ENCODE measurements around the gene SMURF1.

The SMURF1 gene

DNA sequence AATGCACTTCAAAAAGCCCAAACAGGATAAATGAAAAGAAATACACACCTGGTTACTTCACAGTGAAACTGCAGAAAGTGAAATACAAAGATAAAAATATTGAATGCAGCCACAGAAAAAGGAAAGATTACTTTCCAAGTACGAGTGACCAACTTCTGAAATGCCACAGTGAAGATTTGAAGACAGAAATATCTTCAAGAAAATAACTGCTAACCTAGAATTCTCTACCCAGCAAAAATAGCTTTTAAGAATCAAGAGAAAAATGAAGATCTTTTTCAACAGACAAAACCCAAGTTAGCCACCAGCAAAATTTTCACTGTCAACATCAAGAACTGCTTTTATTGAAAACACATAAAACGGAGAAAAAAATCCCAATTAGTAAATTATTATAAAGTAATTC, 46.2 kb downstream of the SMURF1 start:
- no peak for DNase-seq (ENCODE audit: low spot score)

- no peak for DNase-seq (ENCODE audit: low spot score)
Observed at GRCh38 chr7:99096124-99096887, 47.6 kb downstream of the SMURF1 start.

- no peak for DNase-seq (ENCODE audit: low spot score)
Observed at GRCh38 chr7:99095698-99096097, 48.2 kb downstream of the SMURF1 start.

DNA sequence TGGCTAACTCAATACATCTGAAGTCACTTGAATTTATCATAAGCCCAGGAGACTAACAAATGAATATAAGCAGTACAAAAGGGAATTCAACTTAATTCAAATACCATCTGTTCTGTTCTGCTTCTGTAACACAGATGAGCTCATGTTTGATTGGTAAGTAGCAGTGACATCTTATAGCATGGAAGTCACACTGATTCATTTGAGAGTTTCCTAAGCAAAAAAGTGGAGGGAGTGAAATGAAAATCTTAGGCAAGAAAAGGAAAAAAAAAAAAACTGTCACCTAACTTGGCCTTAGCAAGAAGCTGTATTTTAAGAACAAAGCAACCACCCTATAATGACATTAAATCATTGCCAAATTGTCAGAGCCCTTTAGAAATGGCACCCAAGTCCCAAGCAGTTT, 49.5 kb downstream of the SMURF1 start:
- DNase-seq (ENCODE audit: low spot score): no peak

DNA sequence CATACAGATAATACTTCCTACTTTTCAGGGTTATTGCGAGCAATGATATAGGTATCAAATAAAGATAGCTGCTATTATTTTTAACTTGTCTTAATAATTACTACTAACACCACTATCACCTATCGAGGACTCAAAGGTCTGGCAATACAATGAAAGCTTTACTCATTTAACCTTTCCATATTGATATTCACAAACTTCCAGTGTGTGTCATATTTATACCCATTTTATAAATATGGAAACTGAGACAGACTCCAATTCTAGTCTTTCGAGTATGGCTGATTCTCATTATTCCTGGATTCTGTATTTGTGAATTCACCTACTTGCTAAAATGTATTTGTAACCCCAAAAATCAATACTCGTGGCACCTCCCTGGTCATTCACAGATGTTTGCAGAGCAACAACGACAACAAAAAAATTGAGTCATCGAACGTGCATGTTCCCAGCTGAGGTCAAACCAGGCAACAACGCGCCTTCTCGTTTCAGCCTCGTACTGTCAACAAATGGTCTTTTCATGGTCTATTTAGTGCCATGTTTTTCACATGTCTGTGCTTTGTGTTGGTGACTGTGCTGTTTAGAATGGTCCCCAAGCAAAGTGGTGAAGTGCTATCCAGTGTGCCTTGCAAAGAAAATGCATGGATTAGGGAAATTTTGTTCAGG, 51.7 kb downstream of the SMURF1 start:
- DNase-seq (ENCODE audit: low spot score): no peak

DNA sequence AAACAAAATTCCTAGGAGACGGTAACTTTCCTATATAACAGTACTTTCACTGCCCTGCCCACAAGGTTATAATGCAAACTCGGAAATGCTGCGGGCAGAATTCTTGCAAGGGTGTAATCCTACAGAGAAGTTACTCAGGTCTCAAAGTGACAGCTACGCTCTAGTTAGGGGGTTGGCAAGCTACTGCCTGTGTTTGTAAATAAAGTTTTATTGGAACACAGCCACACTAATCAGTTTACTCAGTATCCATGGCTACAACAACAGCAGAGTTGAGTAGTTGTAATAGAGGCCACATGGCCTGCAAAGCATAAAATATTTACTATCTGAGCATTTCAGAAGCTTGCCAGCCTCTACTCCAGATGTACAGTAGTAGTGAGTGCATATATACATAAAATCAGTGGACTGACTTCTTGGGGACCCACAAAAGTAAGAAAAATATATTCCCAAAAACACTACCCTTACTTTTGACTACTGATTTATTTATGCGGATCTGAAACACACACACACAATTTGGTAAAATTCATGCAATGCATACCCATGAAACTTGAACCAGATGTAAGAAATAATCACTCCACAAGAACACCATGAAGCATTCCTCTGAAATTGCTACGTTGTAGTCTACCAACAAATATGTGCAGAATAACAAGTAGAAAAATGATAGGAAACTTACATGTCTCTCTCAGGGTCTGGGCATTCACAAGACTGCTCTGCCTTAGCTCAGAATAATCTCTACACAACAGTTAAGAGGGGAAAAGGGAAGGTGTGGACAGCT, 53.0 kb downstream of the SMURF1 start:
- no peak for DNase-seq (ENCODE audit: low spot score)

DNA sequence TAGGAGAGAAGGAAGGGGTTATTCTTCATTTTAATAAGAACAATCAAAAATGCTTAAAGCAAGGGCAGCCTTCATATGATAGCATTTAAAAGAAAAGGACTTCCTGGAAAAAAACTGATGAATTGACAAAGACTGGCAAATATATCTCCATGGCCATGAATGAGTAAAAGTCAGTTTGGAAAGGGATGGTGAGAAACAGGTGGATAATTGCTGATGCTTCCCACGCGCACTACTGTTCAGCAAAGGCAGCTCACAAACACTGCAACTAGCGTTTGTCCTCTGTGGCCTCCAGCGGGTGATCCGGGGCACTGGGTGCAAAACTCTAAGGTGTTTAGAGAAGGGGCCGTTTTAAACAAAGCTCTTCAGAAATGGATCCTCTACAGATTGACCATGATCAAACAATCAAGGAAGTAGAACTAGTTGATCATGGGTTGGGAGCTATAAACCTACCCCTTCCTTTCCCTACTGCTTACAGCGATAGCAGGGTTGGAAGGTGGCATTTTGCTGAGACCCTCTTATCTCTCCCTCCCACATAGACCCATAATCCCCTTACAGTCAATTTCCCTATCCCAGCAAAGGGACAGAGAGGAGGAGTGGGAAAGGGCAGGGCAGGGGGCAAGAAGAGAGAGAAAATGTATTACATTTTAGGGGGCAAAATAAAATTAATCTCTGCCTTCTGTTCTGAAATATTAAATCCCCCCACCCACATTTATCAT, 53.8 kb downstream of the SMURF1 start:
- no peak for DNase-seq (ENCODE audit: low spot score)

DNA sequence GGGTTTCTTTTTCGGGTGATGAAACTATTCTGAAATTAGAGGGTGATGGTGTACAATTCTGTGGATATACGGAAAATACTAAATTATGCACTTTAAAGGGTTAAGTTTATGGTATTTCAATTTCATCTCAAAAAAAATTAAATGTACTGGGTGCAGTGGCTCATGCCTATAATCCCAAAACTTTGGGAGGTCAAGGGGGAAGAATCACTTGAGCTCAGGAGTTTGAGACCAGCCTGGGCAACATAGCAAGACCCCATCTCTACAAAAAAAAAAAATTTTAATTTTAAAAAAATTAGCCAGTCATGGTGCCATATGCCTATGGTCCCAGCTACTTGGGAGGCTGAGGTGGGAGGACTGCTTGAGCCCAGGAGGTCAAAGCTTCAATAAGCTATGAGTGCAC, 57.0 kb downstream of the SMURF1 start:
- no peak for DNase-seq (ENCODE audit: low spot score)

- no peak for DNase-seq (ENCODE audit: low spot score)
Observed at GRCh38 chr7:99086532-99086931, 57.4 kb downstream of the SMURF1 start.

GRCh38 chr7:99083733-99084132, 60.2 kb downstream of the SMURF1 start:
- no peak for DNase-seq (ENCODE audit: low spot score)

DNA sequence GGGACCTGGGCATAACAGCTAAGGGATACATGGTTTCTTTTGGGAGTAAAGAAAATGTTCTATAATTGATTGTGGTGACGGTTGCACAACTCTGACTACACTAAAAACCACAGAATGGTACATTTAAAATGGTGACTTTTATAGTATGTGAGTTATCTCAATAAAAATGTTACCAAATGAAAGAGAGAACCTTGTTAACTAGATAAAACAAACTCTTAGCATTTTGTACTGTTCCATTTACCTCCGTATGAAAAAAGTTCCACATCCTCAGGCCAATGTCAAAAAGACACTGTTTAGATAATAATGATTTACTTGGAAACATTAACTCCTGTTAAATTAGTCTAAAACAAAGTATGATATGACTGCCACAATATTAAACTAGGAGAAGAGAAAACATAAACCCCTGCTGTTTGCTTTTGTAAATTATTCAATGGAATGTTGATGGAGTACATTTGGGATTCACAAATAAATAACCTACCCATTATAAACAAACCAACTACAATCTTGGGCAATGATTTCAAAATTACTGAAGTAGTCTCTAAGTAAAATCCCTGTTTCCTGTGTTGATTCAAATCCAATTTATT, 60.7 kb downstream of the SMURF1 start:
- DNase-seq (ENCODE audit: low spot score): no peak

DNA sequence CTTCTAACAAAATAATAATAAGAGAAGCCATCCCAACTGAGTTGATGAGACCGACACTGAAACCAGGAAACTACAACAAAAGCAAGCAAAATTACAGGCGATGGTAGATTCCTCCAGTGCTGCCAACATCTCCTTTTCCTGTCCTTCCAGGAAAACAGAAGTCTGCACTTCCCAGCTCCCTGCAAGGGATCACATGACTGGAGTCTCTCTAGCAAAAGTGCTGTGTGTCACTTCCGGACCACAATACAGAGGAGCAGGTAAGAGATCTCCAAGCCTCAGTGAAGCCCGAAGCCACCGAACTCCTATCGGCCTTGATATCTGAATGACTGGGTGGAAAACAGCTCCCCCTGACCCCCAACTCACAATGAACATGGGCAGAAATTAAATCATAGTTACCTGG, 63.2 kb downstream of the SMURF1 start:
- DNase-seq (ENCODE audit: low spot score): no peak

DNA sequence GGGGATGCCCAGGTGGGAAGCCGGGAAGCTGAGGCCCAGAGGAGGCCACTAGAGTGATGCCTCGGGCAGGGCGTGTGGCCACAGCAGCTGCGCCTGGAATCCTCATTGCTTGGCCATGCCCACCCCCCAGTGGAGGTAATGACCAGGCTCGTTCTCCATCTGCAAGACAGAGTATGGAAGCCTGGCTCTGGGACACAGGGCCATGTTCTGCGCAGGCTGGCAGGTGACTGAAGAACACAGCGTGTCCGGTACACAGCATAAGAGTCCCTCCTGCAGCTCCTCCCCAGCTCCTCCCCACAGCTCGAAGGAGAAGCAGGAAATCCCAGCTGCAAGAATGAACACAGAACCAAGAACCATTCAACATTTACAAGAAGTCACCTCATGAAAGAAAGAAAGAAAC, 64.8 kb downstream of the SMURF1 start:
- DNase-seq (ENCODE audit: low spot score): peak; percentile 7

- DNase-seq (ENCODE audit: low spot score): no peak
Observed at GRCh38 chr7:99078416-99078815, 65.5 kb downstream of the SMURF1 start.

DNA sequence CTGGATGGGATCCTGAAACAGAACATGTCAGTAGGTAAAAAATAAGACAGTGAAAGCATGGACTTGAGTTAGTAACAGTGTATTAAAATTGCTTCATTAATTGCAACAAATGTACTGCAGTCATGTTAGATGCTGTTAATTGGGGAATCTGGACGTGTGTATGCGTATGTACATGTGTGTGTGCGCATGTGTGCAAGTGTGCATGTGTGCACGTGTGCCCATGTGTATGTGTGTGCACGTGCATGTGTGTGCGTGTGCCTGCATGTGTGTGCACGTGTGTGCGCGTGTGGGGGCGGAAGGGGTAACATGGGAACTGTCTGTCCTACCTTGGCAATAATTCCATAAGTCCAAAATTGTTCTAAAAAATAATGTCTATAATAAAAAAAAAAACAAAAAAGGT, 67.3 kb downstream of the SMURF1 start:
- DNase-seq (ENCODE audit: low spot score): no peak

- no peak for DNase-seq (ENCODE audit: low spot score)
Observed at GRCh38 chr7:99073839-99074446, 70.0 kb downstream of the SMURF1 start.

GRCh38 chr7:99072126-99072525, 71.8 kb downstream of the SMURF1 start:
- DNase-seq (ENCODE audit: low spot score): no peak

GRCh38 chr7:99070361-99070760, 73.5 kb downstream of the SMURF1 start:
- peak; percentile 52 for DNase-seq (ENCODE audit: low spot score)

- no peak for DNase-seq (ENCODE audit: low spot score)
Observed at GRCh38 chr7:99061001-99061776, 82.7 kb downstream of the SMURF1 start.

DNA sequence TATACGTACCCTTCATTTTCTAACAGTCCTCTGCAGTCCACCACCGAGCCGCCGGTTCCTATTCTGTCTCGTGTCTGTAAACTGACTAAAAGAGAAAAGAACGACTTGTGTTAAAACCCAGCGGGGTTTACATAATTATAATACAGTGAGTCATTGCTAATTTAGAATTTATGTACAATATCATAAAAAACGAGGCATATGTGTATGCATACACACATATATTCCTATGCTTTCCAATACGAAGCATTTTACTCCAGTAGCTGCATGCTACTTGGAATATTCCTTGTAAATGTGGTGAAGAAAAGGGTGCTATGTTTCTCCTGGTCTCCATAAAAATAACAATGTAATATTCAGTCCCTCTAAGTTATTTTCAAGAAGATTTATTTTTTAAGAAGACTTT, 89.1 kb downstream of the SMURF1 start:
- DNase-seq (ENCODE audit: low spot score): no peak

- no peak for DNase-seq (ENCODE audit: low spot score)
Observed at GRCh38 chr7:99050971-99051370, 92.9 kb downstream of the SMURF1 start.
